HG03280 (cell line): ENCODE data around the gene PDC.

Experiments
- ATAC-seq: cut with Tn5 transposase; IDR thresholded peaks from one replicate; pipeline ENCODE4 v1.9.1; 2021; ENCODE audit warnings: mild to moderate bottlenecking, moderate library complexity; ENCODE audit not compliant: unreplicated experiment

The PDC gene

GRCh38 chr1:186461014-186461413 is at the start of gene PDC:
PDC (minus strand) TSS chr1:186461114; CDS start chr1:186449459, 11,655 bp downstream.
- no peak for ATAC-seq

GRCh38 chr1:186503190-186503589 is 42.3 kb upstream of the PDC start:
- ATAC-seq, result no peak

- no peak for ATAC-seq
These were observed 41.2 kb upstream of the PDC start for GRCh38 chr1:186502087-186502486.

- ATAC-seq, result no peak
These were observed 39.9 kb upstream of the PDC start for GRCh38 chr1:186500804-186501203.

- ATAC-seq, result no peak
These were observed 38.7 kb upstream of the PDC start for GRCh38 chr1:186499571-186499970.

GRCh38 chr1:186498695-186499389 is 37.9 kb upstream of the PDC start:
- no peak for ATAC-seq

GRCh38 chr1:186498071-186498470 is 37.2 kb upstream of the PDC start:
- no peak for ATAC-seq

- no peak for ATAC-seq
These were observed 36.7 kb upstream of the PDC start for GRCh38 chr1:186497651-186498050.

GRCh38 chr1:186496171-186496851 is 35.4 kb upstream of the PDC start:
- ATAC-seq, result no peak

GRCh38 chr1:186494832-186495271 is 33.9 kb upstream of the PDC start:
- peak; percentile 52 for ATAC-seq

GRCh38 chr1:186492531-186493291 is 31.8 kb upstream of the PDC start:
- ATAC-seq, result no peak

- no peak for ATAC-seq
These were observed 30.4 kb upstream of the PDC start for GRCh38 chr1:186491336-186491735.

GRCh38 chr1:186487163-186487562 is 26.2 kb upstream of the PDC start:
- ATAC-seq, result no peak

- no peak for ATAC-seq
These were observed 25.1 kb upstream of the PDC start for GRCh38 chr1:186486061-186486460.

- no peak for ATAC-seq
These were observed 22.6 kb upstream of the PDC start for GRCh38 chr1:186483561-186483960.

GRCh38 chr1:186482661-186483255 is 21.8 kb upstream of the PDC start:
- peak; percentile 68 for ATAC-seq

- no peak for ATAC-seq
These were observed 20.5 kb upstream of the PDC start for GRCh38 chr1:186481303-186481888.

GRCh38 chr1:186479162-186479561 is 18.2 kb upstream of the PDC start:
- ATAC-seq, result no peak

GRCh38 chr1:186476264-186477040 is 15.5 kb upstream of the PDC start:
- no peak for ATAC-seq

- ATAC-seq, result no peak
These were observed 13.3 kb upstream of the PDC start for GRCh38 chr1:186474208-186474607.
